Omental fat pad (tissue), 4 donors: ENCODE measurements around the gene TM4SF20. TPM values are rescaled to one million over a fixed set of nuclear protein-coding genes. Genes with fewer than 3 reads are reported as not detected.

ENCODE experiments used
- ATAC-seq: fragments of 150-250 bp; one replicate; pipeline ENCODE4 v1.9.1; 2016; ENCODE audit warnings: mild to moderate bottlenecking, moderate library complexity; ENCODE audit not compliant: low FRiP score
- DNase-seq: peaks from one replicate; pipeline ENCODE4 v3.0.0-alpha.2; 2019; ENCODE audit warnings: low spot score
- CTCF ChIP-seq, 3 donors: fragments of 450-650 bp; IDR thresholded peaks; one replicate each; pipeline ENCODE4 v1.5.1; 2016 to 2017; ENCODE audit warnings: antibody characterized with exemption in 3 of 3, mild to moderate bottlenecking in 3 of 3, moderate library complexity in 2 of 3
- total RNA-seq, 4 donors: library from RNA; depleted of rRNA; stranded (reverse); fragments of >200 nt; gene quantifications; one replicate each; pipeline ENCODE4 v1.1.0, GENCODE V29; 2016

Gene TM4SF20
- total RNA-seq, 4 donors from 2014 or later: not detected

GRCh38 chr2:227363756-227364155 lies 15.3 kb downstream of the TM4SF20 start:
- TF ChIP-seq CTCF (IDR thresholded peaks at IDR 0.05): no peak
- ATAC-seq (no peak), DNase-seq (no peak)

- DNase-seq (no peak), ATAC-seq (no peak)
- no peak for TF ChIP-seq CTCF (IDR thresholded peaks at IDR 0.05)
Observed at GRCh38 chr2:227360351-227360750, 18.8 kb downstream of the TM4SF20 start.

GRCh38 chr2:227351639-227352038 lies 27.5 kb downstream of the TM4SF20 start:
- ATAC-seq (no peak), DNase-seq (no peak)
- TF ChIP-seq CTCF (IDR thresholded peaks at IDR 0.05): no peak

- DNase-seq (no peak), ATAC-seq (no peak)
- TF ChIP-seq CTCF (IDR thresholded peaks at IDR 0.05): no peak
Observed at GRCh38 chr2:227349989-227350612, 29.0 kb downstream of the TM4SF20 start.

- ATAC-seq: no peak
Observed at GRCh38 chr2:227348324-227348723, 30.8 kb downstream of the TM4SF20 start.

GRCh38 chr2:227347117-227347516 lies 32.0 kb downstream of the TM4SF20 start:
- ATAC-seq (no peak), DNase-seq (no peak)
- no peak for TF ChIP-seq CTCF (IDR thresholded peaks at IDR 0.05)

More at GRCh38 chr2:227348324-227348723, 30.8 kb downstream of the TM4SF20 start:
- TF ChIP-seq CTCF (IDR thresholded peaks at IDR 0.05): no peak
- no peak for DNase-seq

- no peak for DNase-seq
- no peak for TF ChIP-seq CTCF (IDR thresholded peaks at IDR 0.05)
- no peak for ATAC-seq
Observed at GRCh38 chr2:227344231-227344630, 34.9 kb downstream of the TM4SF20 start.
